GM18907 (cell line): ENCODE data around the gene TMEM222.
"Not testable (repeated sequence)": the region's sequence is repeated elsewhere in the genome, so short reads cannot be mapped to it uniquely, and the experiment has no call there.

ENCODE experiments used
- ATAC-seq: cut with Tn5 transposase; IDR thresholded peaks from one replicate; pipeline ENCODE4 v1.9.1; 2021; ENCODE audit warnings: mild to moderate bottlenecking, moderate library complexity; ENCODE audit not compliant: unreplicated experiment

TMEM222 gene

DNA sequence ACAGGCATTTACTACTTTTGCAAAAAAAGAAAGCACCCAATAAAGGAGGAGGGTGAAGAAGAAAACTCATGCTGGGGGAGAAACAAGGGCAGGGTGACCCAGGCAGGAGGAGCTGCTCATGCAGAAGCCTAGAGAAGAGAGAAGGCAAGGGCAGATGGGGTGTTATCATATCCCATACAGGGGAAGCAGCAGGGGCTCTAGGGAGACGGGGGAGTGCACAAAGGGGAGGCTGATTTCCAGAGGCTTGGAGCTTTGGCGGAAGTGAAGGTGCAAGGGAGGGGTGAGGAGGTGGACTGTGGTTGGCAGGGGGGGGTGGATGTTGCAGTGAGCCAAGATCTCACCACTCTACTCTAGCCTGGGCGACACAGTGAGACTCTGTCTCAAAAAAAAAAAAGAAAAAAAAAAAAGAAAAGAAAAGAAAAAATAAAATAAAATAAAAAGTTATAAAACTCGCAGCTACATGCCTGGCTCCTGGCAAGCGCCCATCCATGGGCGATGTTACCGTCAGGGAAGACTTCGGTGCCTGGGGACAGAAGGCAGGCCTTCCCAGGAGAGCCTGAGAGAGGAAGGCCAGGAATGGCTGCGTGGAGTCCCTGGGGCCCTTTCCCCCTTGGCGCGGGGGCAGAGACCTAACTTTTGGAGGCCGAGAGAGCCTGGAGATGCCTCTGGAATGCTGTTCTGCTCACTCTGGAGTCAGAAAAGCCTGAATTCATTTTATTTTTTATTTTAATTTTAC, 56.0 kb downstream of the TMEM222 start:
- ATAC-seq = no peak

- no peak for ATAC-seq
These were observed 57.7 kb downstream of the TMEM222 start for GRCh38 chr1:27379564-27380122.

GRCh38 chr1:27380224-27380623, 58.3 kb downstream of the TMEM222 start:
- ATAC-seq = no peak

DNA sequence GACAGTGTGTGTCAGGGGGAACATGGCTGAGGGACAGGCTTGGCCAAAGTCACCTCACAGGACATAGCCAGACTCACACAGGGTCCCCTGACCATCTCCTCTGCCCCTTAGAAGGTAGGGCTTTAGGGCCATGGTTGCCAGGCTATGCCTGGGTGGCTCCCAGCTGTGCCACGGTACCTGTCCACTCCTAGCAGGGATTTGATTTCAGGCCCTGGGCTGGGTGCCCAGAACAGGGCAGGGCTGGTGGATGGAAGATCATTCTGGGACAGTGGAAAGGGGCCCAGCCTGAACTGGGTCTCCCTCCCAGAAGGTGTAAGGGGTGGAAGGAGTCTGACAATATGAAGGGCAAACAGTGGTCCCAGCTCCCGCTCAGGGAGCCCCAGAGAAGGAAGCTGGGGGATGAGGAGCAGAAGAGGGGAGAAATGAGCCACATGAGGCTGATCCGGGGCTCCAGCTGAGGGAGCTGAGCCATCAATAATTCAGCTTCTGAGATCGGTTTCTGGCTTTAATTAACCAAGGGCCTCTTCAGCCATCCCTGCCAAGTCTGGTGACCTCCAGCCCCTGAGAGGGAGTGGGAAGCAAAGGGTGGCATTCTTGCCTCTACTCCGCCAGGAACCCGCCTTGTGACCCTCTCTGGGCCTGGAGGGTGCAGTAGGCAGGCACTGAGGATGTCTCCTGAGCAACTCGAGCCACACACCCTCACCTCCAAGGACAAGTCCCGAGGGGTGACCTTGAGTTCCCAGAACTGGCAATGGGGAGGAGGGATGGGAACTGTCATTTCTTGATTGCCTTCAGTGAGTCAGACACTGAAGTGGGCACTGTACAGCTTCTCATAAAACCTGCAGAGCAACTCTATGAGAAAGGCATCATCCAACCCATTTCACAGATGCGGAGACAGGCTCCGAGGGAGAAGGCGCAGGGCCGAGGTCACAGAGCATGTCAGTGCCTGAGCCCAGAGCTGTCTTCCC, 59.1 kb downstream of the TMEM222 start:
- ATAC-seq = no peak

DNA sequence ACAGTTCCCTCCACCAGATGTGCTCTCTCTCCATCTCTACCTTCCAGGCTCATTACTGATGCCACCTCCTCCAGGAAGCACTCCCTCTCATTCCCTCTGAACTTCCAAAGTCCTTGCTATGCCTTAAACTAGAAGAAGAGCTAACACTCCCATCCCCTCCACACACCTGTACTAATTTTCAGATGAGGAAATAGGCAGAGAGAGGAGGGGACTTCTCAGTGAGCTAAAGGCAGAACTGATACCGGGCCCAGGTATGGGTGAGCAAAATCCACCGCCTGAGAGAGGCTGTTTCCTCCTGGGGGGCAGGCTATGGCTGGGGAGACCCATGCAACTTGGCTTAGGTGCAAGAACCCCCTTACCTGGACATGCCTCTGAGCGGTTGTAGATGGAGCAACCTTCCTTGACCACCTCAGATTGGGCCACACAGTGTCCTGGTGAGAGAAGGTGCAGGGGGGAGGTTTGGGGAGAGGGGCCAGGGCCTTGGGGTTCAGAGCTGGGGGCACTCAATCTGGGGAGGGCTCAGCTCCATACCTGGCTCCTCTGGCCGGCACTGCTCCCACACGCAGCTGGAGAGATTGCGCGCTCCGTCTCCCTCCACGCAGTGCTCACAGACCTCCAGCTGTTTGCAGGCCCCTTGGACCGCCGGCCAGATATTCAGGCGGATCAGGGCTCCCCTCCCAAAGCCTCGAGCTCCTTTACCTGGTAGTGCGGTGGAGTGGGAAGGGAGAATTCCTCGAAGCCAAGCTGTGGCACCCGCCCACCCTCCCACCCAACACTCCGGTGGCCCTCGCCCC, 60.2 kb downstream of the TMEM222 start:
- no peak for ATAC-seq

- ATAC-seq = no peak
These were observed 61.2 kb downstream of the TMEM222 start, which contains the start of gene CD164L2 for GRCh38 chr1:27383039-27383605. Gene CD164L2 (minus strand): TSS chr1:27383333. CDS start chr1:27383239, 94 bp downstream.

GRCh38 chr1:27383661-27384060, 61.7 kb downstream of the TMEM222 start:
- ATAC-seq = no peak

- ATAC-seq = not testable (repeated sequence)
These were observed 62.8 kb downstream of the TMEM222 start for GRCh38 chr1:27384797-27385196.
